Measurements from ENCODE around the gene KDM5B. TPM values are rescaled to one million over a fixed set of nuclear protein-coding genes. Genes with fewer than 3 reads are reported as not detected.

The KDM5B gene
- total RNA-seq, 3 donors from 2014 or later = 64.7 to 92.7 (median 68.1) TPM

DNA sequence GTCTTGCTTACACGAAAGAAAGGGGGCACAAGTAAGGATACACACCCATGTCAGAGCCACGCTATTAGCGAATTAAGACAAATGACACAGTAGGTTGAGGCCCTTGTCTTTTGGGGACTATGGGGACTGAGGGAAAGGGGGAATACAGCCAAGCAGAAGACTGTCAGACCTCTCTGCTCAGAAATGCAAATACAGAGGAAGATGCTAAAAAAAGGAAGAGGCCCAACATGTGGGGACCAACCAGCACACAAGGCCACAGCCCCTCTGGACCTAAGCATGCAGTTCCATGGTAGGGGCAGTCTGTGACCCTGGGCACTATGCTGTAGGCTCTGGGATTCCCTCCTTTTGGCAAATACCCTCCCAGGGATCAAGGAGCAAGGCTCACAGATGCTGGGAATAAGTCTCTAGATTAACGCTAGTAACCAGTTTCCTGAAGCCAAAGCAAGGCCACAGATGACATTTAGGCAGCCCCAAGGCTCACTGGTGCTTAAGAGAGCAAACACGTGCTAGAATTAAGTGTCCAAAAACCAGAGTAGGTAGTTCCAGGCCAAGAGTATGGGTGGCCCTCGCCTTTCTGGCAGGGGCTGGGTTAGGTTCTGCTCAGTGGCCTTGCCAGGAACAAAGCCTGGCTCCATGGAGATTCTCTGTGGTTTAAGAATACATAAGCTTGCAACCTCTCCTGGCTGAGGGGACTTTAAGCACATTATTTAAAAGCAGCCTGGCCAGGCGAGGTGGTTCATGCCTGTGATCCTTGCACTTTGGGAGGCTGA lies 42.6 kb upstream of the KDM5B start:
- H3K36me3 ChIP-seq (ENCODE audit: low read depth) = no peaks in the 10 kb centered on the region
- no peak overlapping the region for H3K4me3 ChIP-seq
- no peak for ATAC-seq
- TF ChIP-seq, protein P1, sequence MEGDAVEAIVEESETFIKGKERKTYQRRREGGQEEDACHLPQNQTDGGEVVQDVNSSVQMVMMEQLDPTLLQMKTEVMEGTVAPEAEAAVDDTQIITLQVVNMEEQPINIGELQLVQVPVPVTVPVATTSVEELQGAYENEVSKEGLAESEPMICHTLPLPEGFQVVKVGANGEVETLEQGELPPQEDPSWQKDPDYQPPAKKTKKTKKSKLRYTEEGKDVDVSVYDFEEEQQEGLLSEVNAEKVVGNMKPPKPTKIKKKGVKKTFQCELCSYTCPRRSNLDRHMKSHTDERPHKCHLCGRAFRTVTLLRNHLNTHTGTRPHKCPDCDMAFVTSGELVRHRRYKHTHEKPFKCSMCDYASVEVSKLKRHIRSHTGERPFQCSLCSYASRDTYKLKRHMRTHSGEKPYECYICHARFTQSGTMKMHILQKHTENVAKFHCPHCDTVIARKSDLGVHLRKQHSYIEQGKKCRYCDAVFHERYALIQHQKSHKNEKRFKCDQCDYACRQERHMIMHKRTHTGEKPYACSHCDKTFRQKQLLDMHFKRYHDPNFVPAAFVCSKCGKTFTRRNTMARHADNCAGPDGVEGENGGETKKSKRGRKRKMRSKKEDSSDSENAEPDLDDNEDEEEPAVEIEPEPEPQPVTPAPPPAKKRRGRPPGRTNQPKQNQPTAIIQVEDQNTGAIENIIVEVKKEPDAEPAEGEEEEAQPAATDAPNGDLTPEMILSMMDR (IDR thresholded peaks at IDR 0.05) = no peak
- no peaks in the 10 kb centered on the region for H3K9me3 ChIP-seq
- no peak for DNase-seq
- H3K4me1 ChIP-seq (ENCODE audit: low read depth) = peaks cover 4% of the 10 kb centered on the region
- intact Hi-C loops (cut with DNase I, micrococcal nuclease) = no loop called here

DNA sequence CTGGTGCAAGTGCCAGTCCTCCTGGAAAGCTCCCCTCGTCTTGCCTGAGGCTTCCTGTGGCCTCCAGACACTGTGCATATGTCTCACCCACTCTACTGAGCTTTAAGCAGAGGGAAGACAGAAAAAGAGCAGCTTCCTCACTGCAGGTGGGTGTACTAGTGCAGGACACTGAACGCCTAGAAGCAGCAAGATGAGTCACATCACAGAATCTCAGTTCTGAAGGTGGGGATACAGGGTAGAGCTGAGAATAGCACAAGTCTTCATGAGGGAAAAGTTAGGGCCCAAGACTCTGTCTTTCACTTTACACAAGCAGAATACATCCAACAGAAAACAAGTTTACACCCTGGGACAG lies 39.9 kb upstream of the KDM5B start:
- no peak for ATAC-seq
- Histone ChIP-seq H3K36me3 (ENCODE audit: low read depth) (no peaks in the 10 kb centered on the region), H3K4me3 (no peak overlapping the region), H3K4me1 (ENCODE audit: low read depth) (no peaks in the 10 kb centered on the region), H3K9me3 (no peaks in the 10 kb centered on the region)
- DNase-seq = no peak
- intact Hi-C loops (cut with DNase I, micrococcal nuclease) = no loop called here
- TF ChIP-seq, protein P1 (IDR thresholded peaks at IDR 0.05) = no peak

DNA sequence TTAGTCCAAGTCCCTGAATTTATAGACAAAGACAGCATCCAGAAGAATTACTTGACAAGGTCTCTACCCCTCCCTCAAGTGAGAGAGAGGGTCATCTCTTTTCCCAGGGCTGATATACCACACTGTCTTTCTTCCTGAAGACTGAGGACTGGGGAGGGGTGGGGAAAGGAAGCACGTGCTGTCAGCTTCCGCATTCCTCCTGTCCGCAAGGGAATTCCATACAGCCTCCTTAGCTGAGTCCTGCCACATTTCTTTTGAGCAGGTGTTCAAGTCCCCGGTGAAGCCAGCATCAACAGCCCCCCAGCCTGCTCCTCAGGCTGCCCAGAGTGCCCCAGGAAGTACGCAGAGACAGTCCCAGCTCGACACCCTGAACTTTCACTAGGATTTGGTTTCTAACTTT lies 36.7 kb upstream of the KDM5B start:
- H3K36me3 ChIP-seq (ENCODE audit: low read depth) = no peaks in the 10 kb centered on the region
- TF ChIP-seq, protein P1 (IDR thresholded peaks at IDR 0.05) = no peak
- H3K9me3 ChIP-seq = no peaks in the 10 kb centered on the region
- DNase-seq (no peak), ATAC-seq (no peak)
- intact Hi-C loops (cut with DNase I, micrococcal nuclease) = no loop called here
- H3K4me3 ChIP-seq = no peak overlapping the region
- H3K4me1 ChIP-seq (ENCODE audit: low read depth) = no peaks in the 10 kb centered on the region

DNA sequence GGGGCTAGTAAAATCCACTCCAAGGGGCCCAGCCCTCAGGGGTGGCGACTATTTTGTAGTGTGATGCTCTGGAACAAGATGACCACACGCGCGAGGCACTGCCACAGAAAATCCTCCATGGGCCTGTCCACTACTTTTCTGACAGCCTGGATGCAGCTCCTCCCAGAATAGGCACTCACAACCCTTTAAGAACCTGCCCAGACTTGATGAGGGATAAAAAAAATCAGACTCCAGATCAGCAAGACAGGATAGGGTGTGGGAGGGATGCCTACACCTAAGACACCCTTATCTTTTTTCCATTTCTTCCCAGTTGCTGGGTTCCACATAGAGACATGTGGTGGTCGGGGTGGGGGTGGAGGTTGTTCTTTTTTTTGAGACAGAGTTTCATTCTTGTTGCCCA lies 36.0 kb upstream of the KDM5B start:
- no peak overlapping the region for H3K4me3 ChIP-seq
- no peak for DNase-seq
- TF ChIP-seq, protein P1 (IDR thresholded peaks at IDR 0.05) = no peak
- ATAC-seq = no peak
- intact Hi-C loops (cut with DNase I, micrococcal nuclease) = no loop called here
- H3K36me3 ChIP-seq (ENCODE audit: low read depth) = no peaks in the 10 kb centered on the region
- H3K4me1 ChIP-seq (ENCODE audit: low read depth) = no peaks in the 10 kb centered on the region
- no peaks in the 10 kb centered on the region for H3K9me3 ChIP-seq

DNA sequence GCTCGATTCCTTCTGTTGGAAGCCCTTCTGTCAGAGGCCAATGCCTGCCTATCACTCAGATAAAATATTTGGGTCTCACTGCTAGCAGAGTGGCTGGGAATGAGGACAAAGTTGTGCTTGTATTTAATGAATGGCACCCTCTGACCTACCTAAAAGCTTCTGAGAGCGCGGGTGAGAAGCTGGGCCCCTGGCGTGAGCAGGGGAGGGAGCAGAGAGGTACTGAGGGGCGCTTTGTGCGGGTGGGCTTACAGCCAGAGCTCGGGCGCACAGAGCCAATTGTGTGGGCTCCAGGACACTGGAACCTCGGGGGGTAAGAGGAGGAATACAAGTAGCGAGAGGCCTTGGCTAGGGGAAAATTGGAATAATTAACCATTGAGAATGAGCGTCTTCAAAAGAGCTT lies 34.9 kb upstream of the KDM5B start:
- no peak for ATAC-seq
- Histone ChIP-seq H3K4me1 (ENCODE audit: low read depth) (no peaks in the 10 kb centered on the region), H3K9me3 (no peaks in the 10 kb centered on the region), H3K36me3 (ENCODE audit: low read depth) (no peaks in the 10 kb centered on the region), H3K4me3 (no peak overlapping the region)
- DNase-seq = no peak
- intact Hi-C loops (cut with DNase I, micrococcal nuclease) = no loop called here
- TF ChIP-seq, protein P1 (IDR thresholded peaks at IDR 0.05) = no peak
